Vagina (tissue), 2 donors: ENCODE results near the gene C7orf57.

Source experiments
- POLR2A ChIP-seq, 2 donors: fragments of 450-650 bp; IDR thresholded peaks; one replicate each; pipeline ENCODE4 v1.6.1; 2017; ENCODE audit warnings: antibody characterized with exemption in 2 of 2, mild to moderate bottlenecking in 2 of 2, moderate library complexity in 2 of 2
- POLR2AphosphoS5 ChIP-seq, 2 donors: sonication (generic); formaldehyde crosslinking; IDR thresholded peaks; one replicate each; pipeline ENCODE4 v1.9.0; 2017; ENCODE audit warnings: antibody characterized with exemption in 2 of 2, mild to moderate bottlenecking in 2 of 2, low read depth in 1 of 2; ENCODE audit not compliant: insufficient read depth in 1 of 2
- TF ChIP-seq, protein P1 (sequence below), 3 experiments: fragments of 450-650 bp in 2 of 3; fragments of 200-600 bp in 1 of 3; sonication (generic) in 1 of 3; IDR thresholded peaks; one replicate each; pipeline ENCODE4 v1.5.1; 2017 to 2019; ENCODE audit warnings: antibody characterized with exemption in 3 of 3, mild to moderate bottlenecking in 2 of 3, moderate library complexity in 2 of 3

DNA sequence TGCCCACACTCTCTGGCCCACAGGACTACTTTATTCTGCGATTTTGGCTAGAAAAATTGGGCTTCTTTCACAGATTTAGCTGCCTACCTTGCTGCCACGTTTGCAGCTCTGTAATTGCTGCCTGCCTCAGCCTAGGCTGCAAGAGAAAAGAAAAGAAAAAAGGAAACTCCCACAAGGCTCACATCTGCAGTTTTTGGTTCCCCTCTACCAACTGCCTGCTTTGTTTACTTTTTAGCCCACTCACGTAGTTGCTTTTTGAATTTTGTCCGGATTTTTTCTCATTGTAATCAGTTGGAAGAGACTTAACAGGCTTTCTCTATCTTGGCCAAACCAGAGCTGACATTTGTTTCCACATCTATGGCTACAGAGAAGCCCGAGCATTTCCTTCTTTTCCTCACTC lies 30.7 kb upstream of the C7orf57 start:
- TF ChIP-seq, protein P1, sequence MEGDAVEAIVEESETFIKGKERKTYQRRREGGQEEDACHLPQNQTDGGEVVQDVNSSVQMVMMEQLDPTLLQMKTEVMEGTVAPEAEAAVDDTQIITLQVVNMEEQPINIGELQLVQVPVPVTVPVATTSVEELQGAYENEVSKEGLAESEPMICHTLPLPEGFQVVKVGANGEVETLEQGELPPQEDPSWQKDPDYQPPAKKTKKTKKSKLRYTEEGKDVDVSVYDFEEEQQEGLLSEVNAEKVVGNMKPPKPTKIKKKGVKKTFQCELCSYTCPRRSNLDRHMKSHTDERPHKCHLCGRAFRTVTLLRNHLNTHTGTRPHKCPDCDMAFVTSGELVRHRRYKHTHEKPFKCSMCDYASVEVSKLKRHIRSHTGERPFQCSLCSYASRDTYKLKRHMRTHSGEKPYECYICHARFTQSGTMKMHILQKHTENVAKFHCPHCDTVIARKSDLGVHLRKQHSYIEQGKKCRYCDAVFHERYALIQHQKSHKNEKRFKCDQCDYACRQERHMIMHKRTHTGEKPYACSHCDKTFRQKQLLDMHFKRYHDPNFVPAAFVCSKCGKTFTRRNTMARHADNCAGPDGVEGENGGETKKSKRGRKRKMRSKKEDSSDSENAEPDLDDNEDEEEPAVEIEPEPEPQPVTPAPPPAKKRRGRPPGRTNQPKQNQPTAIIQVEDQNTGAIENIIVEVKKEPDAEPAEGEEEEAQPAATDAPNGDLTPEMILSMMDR (IDR thresholded peaks at IDR 0.05): no peak
- TF ChIP-seq POLR2A (IDR thresholded peaks at IDR 0.05) (no peak), POLR2AphosphoS5 (IDR thresholded peaks at IDR 0.05; ENCODE audit: insufficient read depth in 1 of 2, low read depth in 1 of 2) (no peak)
